ENCODE measurements around the gene LRPAP1.

GRCh38 chr4:3496021-3496420 is 36.2 kb downstream of the LRPAP1 start:
- TF ChIP-seq POLR2A (IDR thresholded peaks at IDR 0.05) (no peak), EP300 (IDR thresholded peaks at IDR 0.05) (no peak)

Data from stomach (tissue), 4 donors.